ENCODE data around the gene TIMM17B.

Gene TIMM17B

GRCh38 chrX:48918643-48919340, 21.2 kb upstream of the TIMM17B start, which contains the start of gene PIM2:
Gene PIM2 (minus strand): TSS chrX:48919024. CDS start chrX:48918834, 190 bp downstream.
- peak; percentile 84 to 90 for DNase-seq

GRCh38 chrX:48918301-48918642, 20.7 kb upstream of the TIMM17B start:
- DNase-seq: peak in 1 of 2 donors; percentile 23

- DNase-seq: peak; percentile 91 to 93
Observed at GRCh38 chrX:48917139-48918001, 19.8 kb upstream of the TIMM17B start.

GRCh38 chrX:48914593-48915493, 17.3 kb upstream of the TIMM17B start:
- no peak for DNase-seq

GRCh38 chrX:48913605-48914366, 16.2 kb upstream of the TIMM17B start:
- peak; percentile 23 to 35 for DNase-seq

GRCh38 chrX:48911412-48912182, 14.0 kb upstream of the TIMM17B start, which contains the start of gene SLC35A2:
Gene SLC35A2 (minus strand): TSS chrX:48911646. CDS start chrX:48911636, 10 bp downstream.
- peak; percentile 46 to 67 for DNase-seq

- peak; percentile 34 to 47 for DNase-seq
Observed at GRCh38 chrX:48910926-48911411, 13.4 kb upstream of the TIMM17B start.

GRCh38 chrX:48909703-48910294, 12.2 kb upstream of the TIMM17B start:
- no peak for DNase-seq

GRCh38 chrX:48908600-48908999, 11.0 kb upstream of the TIMM17B start:
- DNase-seq: no peak

GRCh38 chrX:48905090-48905790, 7.7 kb upstream of the TIMM17B start:
- DNase-seq: no peak

- DNase-seq: no peak
Observed at GRCh38 chrX:48904626-48905025, 7.1 kb upstream of the TIMM17B start.

- no peak for DNase-seq
Observed at GRCh38 chrX:48904180-48904579, 6.6 kb upstream of the TIMM17B start.

- no peak for DNase-seq
Observed at GRCh38 chrX:48903290-48903689, 5.7 kb upstream of the TIMM17B start.

- no peak for DNase-seq
Observed at GRCh38 chrX:48902776-48903175, 5.2 kb upstream of the TIMM17B start.

- no peak for DNase-seq
Observed at GRCh38 chrX:48902135-48902534, 4.6 kb upstream of the TIMM17B start.

- no peak for DNase-seq
Observed at GRCh38 chrX:48901069-48901468, 3.5 kb upstream of the TIMM17B start.

- DNase-seq: no peak
Observed at GRCh38 chrX:48899078-48899410, 1.5 kb upstream of the TIMM17B start.

GRCh38 chrX:48897157-48897624, 377 bp downstream of the TIMM17B start:
- DNase-seq: peak; percentile 61 to 73

GRCh38 chrX:48896611-48897011, 957 bp downstream of the TIMM17B start:
- DNase-seq: peak; percentile 6 to 37

- DNase-seq: no peak
Observed at GRCh38 chrX:48894891-48895290, 2.7 kb downstream of the TIMM17B start.
